Jurkat, Clone E6-1 (cell line): Measurements from ENCODE around the gene TAF13.

Experiments
- DNase-seq: peaks from one replicate; pipeline ENCODE4 v3.0.0-alpha.2; 2011; ENCODE audit warnings: low read depth, low spot score
- H3K4me3 ChIP-seq: 2 replicates; pipeline ENCODE4 v1.5.1; 2011; ENCODE audit warnings: mild to moderate bottlenecking, low read length, control low read depth, moderate library complexity

Gene TAF13

DNA sequence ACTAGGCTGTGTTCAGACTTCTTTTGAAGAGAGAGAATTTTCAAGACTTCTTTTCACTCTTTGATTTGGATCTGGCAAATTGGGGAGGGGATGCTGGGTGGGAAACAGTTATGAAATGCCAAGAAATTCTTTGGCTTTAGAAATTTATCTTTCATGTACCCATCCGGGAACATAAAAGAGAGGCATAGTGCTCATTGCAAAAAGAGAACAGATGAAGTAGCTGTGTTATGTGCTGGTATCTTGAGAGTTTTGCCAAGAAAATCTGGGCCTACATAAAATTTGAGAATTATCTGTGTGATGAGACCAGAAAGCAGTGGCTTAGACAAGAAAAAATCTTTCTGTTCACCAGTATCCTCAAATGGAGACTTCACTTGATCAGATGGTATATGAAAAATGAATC lies 19.1 kb upstream of the TAF13 start:
- DNase-seq = no peak
- H3K4me3 ChIP-seq = no peak overlapping the region

- no peak overlapping the region for H3K4me3 ChIP-seq
- no peak for DNase-seq
These were observed 18.6 kb upstream of the TAF13 start for GRCh38 chr1:109094377-109094803.

- peak overlapping the region; percentile 75 for H3K4me3 ChIP-seq
- DNase-seq = no peak
These were observed 16.0 kb upstream of the TAF13 start for GRCh38 chr1:109091839-109092193.

GRCh38 chr1:109091078-109091838 lies 15.5 kb upstream of the TAF13 start:
- no peak for DNase-seq
- peak overlapping the region; percentile 75 for H3K4me3 ChIP-seq

GRCh38 chr1:109090196-109091077 lies 14.6 kb upstream of the TAF13 start, which contains the start of gene TMEM167B:
Gene TMEM167B, plus strand, starts transcription at chr1:109090764. Its CDS starts 109 bp downstream, at chr1:109090873.
- DNase-seq = peak; percentile 92
- H3K4me3 ChIP-seq = peak within 1 kb of the TSS; percentile 75

- no peak overlapping the region for H3K4me3 ChIP-seq
- DNase-seq = no peak
These were observed 13.6 kb upstream of the TAF13 start for GRCh38 chr1:109089242-109090015.

- H3K4me3 ChIP-seq = no peak overlapping the region
- no peak for DNase-seq
These were observed 9.0 kb upstream of the TAF13 start for GRCh38 chr1:109084563-109085517.

DNA sequence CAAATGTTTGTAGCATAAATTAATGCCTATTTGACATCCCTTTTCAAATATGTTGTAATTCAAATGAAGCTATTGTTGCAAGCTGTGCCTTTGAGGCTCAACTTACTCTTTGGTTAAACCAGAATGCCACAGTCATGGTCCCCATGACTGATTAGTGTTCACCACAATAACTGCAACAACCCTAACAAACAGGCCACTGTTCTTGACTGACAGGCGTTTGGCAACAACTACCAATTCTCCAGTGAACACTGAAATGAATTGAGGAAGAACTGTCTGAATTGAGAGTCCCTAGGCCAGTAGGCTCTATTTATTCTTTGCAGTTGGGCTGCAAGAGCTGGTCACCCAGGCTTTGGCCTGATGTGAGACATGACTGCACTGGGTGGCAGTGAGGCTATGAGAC lies 8.1 kb upstream of the TAF13 start:
- DNase-seq = peak; percentile 42
- no peak overlapping the region for H3K4me3 ChIP-seq

DNA sequence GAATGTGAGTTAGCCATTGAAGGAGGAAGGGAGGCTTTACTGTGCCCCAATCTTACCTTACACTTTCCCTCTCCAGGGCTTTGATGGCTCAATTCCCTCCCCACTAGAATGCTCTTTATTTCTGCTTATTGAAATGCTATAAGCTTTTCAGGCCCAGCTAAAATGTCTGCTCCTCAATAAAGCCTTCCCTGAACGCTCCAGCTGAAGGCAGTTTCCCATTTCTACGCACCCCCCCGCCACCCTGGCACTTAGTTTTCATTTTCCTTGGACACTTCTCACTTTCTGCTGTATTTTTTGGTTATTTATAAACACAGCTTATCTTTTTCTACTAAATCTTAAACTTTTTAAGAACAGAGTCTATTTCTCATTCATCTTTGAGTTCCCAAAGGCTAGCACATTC lies 7.7 kb upstream of the TAF13 start:
- DNase-seq = no peak
- H3K4me3 ChIP-seq = no peak overlapping the region

- DNase-seq = no peak
- H3K4me3 ChIP-seq = no peak overlapping the region
These were observed 4.8 kb upstream of the TAF13 start for GRCh38 chr1:109080441-109081082.

GRCh38 chr1:109079240-109079622 lies 3.4 kb upstream of the TAF13 start:
- H3K4me3 ChIP-seq = no peak overlapping the region

DNA sequence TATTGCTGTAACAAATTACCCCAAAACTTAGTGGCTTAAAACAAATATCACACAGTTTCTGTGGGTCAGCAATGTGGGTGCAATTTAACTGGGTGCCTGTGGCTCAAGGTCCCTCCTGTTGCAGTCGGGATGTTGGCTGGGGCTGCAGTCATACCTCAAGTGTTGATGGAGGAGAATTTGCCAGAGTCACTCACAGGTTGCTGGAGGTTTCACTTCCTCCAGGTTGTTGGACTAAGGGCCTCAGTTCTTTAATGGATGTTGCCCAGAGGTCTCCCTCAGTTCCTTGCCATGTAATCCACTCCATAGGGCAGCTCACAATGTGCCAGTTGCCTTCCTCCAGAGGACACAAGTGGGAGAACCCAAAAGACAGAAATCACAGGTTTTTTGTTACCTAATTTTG lies 2.5 kb upstream of the TAF13 start:
- DNase-seq = no peak

More at GRCh38 chr1:109079240-109079622, 3.4 kb upstream of the TAF13 start:
- DNase-seq = no peak

GRCh38 chr1:109069294-109069693 lies 6.5 kb downstream of the TAF13 start:
- DNase-seq = no peak

More for the DNA sequence above, 2.5 kb upstream of the TAF13 start:
- no peak overlapping the region for H3K4me3 ChIP-seq

GRCh38 chr1:109067883-109068282 lies 7.9 kb downstream of the TAF13 start:
- DNase-seq = no peak
- H3K4me3 ChIP-seq = no peak overlapping the region

More at GRCh38 chr1:109069294-109069693, 6.5 kb downstream of the TAF13 start:
- H3K4me3 ChIP-seq = no peak overlapping the region

- DNase-seq = no peak
These were observed 10.7 kb downstream of the TAF13 start for GRCh38 chr1:109065137-109065536.

GRCh38 chr1:109061183-109061582 lies 14.6 kb downstream of the TAF13 start:
- no peak overlapping the region for H3K4me3 ChIP-seq
- no peak for DNase-seq

More at GRCh38 chr1:109065137-109065536, 10.7 kb downstream of the TAF13 start:
- H3K4me3 ChIP-seq = no peak overlapping the region

- H3K4me3 ChIP-seq = no peak overlapping the region
- DNase-seq = no peak
These were observed 15.1 kb downstream of the TAF13 start for GRCh38 chr1:109060707-109061106.

GRCh38 chr1:109059026-109059425 lies 16.8 kb downstream of the TAF13 start:
- H3K4me3 ChIP-seq = no peak overlapping the region
- no peak for DNase-seq
